Upper lobe of left lung (tissue), 4 donors: ENCODE data around the gene NOTCH4.
A peak's percentile ranks its signal among the peaks of the same experiment; 100 is the strongest.

ENCODE experiments used
- CTCF ChIP-seq, 6 experiments: fragments of 450-650 bp in 4 of 6; fragments of 200-600 bp in 2 of 6; sonication (generic) in 2 of 6; IDR thresholded peaks; one replicate each; pipeline ENCODE4 v1.5.1; 2016 to 2019; ENCODE audit warnings: antibody characterized with exemption in 6 of 6
- POLR2A ChIP-seq, 4 donors: fragments of 450-650 bp; IDR thresholded peaks; one replicate each; pipeline ENCODE4 v1.5.1; 2016 to 2017; ENCODE audit warnings: antibody characterized with exemption in 4 of 4, mild to moderate bottlenecking in 2 of 4
- POLR2AphosphoS5 ChIP-seq, 2 donors: sonication (generic); formaldehyde crosslinking; IDR thresholded peaks; one replicate each; pipeline ENCODE4 v1.5.1; 2017; ENCODE audit warnings: antibody characterized with exemption in 2 of 2

- TF ChIP-seq CTCF (IDR thresholded peaks at IDR 0.05) (no peak), POLR2AphosphoS5 (IDR thresholded peaks at IDR 0.05) (no peak), POLR2A (IDR thresholded peaks at IDR 0.05) (peak in 3 of 4 donors; percentile 21 to 43 (median 24))
Measured at GRCh38 chr6:32177183-32177787, 46.6 kb downstream of the NOTCH4 start.
